Measurements from ENCODE around the gene SELENOH. TPM values are rescaled to one million over a fixed set of nuclear protein-coding genes. Genes with fewer than 3 reads are reported as not detected.

The SELENOH gene
- total and polyA plus RNA-seq, 9 of the 15 experiments (the other 6 are each of a cell fraction or from before 2014, with no cell fraction given): 16.6 to 299 (median 118) TPM

DNA sequence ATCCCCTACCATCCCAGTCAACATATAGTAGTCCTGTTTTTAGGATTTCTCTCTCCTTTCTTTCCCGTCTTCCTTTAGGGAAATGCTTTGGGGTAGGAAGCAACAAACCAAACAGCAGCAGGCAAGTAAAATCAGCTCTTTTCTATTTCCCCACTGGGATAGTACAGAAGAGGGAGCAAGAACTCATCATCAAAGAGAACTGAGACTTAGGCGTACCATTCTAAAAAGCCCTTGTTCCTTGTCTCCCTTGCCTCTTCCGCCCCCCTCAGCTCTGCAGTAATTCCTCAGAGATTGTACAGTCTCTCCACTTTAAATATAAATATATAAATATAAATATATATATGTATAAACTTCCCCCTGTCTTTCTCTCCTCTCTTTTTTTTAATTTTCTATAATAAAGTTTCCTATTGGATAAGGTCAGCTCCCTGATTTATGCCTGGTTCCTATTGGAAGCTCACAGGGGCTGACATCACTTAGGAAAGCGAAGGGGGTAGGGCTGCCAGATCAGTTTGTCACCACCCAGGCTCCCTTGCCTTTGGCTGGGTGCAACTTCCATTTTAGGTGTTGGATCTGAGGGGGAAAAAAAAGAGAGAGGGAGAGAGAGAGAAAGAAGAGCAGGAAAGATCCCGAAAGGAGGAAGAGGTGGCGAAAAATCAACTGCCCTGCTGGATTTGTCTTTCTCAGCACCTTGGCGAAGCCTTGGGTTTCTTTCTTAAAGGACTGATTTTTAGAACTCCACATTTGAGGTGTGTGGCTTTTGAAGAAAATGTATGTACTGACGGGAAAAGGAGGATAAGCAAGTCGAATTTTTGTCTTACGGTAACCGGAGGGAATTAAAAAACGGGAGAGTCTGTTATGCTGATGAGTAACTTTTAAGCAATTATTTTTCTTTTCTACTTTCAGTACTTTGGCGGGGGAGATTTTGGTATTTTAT lies 20.3 kb downstream of the SELENOH start, which contains the start of gene CTNND1 (continued):
- TF ChIP-seq C11orf30 (IDR thresholded peaks at IDR 0.05; ENCODE audit: low read depth) (peak; percentile 53; the same call in 1 of the 2 replicates), SUPT5H (IDR thresholded peaks at IDR 0.05) (peak; percentile 91), POLR2B (IDR thresholded peaks at IDR 0.05; ENCODE audit: low read depth, partially characterized antibody) (peak; percentile 91), PHF20 (IDR thresholded peaks at IDR 0.05; ENCODE audit: partially characterized antibody) (no peak), JUNB (CRISPR knock-in tag; conservative IDR thresholded peaks at IDR 0.05) (no peak), ETV6 (IDR thresholded peaks at IDR 0.05; ENCODE audit: borderline replicate concordance in 1 of 2, low read depth in 2 of 2, low read length in 1 of 2) (no peak), ETV6 (CRISPR knock-in tag; IDR thresholded peaks at IDR 0.05; ENCODE audit: borderline replicate concordance) (no peak), MECOM (CRISPR knock-in tag; IDR thresholded peaks at IDR 0.05) (0 out of 2 replicates have a peak, but pooled peaks have one; percentile 26), ZNF507 (tag; conservative IDR thresholded peaks at IDR 0.05) (no peak), NCOA2 (IDR thresholded peaks at IDR 0.05; ENCODE audit: partially characterized antibody in 2 of 2) (no peak), CCNT2 (IDR thresholded peaks at IDR 0.05; ENCODE audit: borderline replicate concordance, extremely low read depth, insufficient read length, low read depth, low read length) (no peak), KHSRP (IDR thresholded peaks at IDR 0.05) (no peak), BRF1 (IDR thresholded peaks at IDR 0.05; ENCODE audit: borderline replicate concordance, extremely low read depth, insufficient read length) (no peak), SMARCA5 (IDR thresholded peaks at IDR 0.05) (no peak)
- TF ChIP-seq, protein P1, sequence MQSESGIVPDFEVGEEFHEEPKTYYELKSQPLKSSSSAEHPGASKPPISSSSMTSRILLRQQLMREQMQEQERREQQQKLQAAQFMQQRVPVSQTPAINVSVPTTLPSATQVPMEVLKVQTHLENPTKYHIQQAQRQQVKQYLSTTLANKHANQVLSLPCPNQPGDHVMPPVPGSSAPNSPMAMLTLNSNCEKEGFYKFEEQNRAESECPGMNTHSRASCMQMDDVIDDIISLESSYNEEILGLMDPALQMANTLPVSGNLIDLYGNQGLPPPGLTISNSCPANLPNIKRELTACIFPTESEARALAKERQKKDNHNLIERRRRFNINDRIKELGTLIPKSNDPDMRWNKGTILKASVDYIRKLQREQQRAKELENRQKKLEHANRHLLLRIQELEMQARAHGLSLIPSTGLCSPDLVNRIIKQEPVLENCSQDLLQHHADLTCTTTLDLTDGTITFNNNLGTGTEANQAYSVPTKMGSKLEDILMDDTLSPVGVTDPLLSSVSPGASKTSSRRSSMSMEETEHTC (IDR thresholded peaks at IDR 0.05): no peak
- TF ChIP-seq, protein P2, sequence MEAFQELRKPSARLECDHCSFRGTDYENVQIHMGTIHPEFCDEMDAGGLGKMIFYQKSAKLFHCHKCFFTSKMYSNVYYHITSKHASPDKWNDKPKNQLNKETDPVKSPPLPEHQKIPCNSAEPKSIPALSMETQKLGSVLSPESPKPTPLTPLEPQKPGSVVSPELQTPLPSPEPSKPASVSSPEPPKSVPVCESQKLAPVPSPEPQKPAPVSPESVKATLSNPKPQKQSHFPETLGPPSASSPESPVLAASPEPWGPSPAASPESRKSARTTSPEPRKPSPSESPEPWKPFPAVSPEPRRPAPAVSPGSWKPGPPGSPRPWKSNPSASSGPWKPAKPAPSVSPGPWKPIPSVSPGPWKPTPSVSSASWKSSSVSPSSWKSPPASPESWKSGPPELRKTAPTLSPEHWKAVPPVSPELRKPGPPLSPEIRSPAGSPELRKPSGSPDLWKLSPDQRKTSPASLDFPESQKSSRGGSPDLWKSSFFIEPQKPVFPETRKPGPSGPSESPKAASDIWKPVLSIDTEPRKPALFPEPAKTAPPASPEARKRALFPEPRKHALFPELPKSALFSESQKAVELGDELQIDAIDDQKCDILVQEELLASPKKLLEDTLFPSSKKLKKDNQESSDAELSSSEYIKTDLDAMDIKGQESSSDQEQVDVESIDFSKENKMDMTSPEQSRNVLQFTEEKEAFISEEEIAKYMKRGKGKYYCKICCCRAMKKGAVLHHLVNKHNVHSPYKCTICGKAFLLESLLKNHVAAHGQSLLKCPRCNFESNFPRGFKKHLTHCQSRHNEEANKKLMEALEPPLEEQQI (IDR thresholded peaks at IDR 0.05): 0 out of 2 replicates have a peak, but pooled peaks have one; percentile 36
- TF ChIP-seq, protein P3, sequence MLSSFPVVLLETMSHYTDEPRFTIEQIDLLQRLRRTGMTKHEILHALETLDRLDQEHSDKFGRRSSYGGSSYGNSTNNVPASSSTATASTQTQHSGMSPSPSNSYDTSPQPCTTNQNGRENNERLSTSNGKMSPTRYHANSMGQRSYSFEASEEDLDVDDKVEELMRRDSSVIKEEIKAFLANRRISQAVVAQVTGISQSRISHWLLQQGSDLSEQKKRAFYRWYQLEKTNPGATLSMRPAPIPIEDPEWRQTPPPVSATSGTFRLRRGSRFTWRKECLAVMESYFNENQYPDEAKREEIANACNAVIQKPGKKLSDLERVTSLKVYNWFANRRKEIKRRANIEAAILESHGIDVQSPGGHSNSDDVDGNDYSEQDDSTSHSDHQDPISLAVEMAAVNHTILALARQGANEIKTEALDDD (IDR thresholded peaks at IDR 0.05): no peak
- TF ChIP-seq, protein P4, sequence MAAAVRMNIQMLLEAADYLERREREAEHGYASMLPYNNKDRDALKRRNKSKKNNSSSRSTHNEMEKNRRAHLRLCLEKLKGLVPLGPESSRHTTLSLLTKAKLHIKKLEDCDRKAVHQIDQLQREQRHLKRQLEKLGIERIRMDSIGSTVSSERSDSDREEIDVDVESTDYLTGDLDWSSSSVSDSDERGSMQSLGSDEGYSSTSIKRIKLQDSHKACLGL (CRISPR knock-in tag; IDR thresholded peaks at IDR 0.05; ENCODE audit: borderline replicate concordance, poor library complexity, severe bottlenecking): no peak

Data from K562 (cell line).